Right renal pelvis (tissue), 4 donors: Measurements from ENCODE around the gene PPP1R36. TPM values are rescaled to one million over a fixed set of nuclear protein-coding genes. Genes with fewer than 3 reads are reported as not detected.
A peak's percentile ranks its signal among the peaks of the same experiment; 100 is the strongest.
"Not testable (repeated sequence)": the region's sequence is repeated elsewhere in the genome, so short reads cannot be mapped to it uniquely, and the experiment has no call there.

Experiments
- DNase-seq, 4 donors: peaks; one replicate each; pipeline ENCODE4 v3.0.0-alpha.2; 2013; ENCODE audit warnings: low read depth in 4 of 4, low spot score in 3 of 4, missing footprints in 1 of 4
- polyA plus RNA-seq, 4 donors: library from polyadenylated mRNA; unstranded; fragments of 120-200 nt; gene quantifications; one replicate each; pipeline ENCODE4 v1.2.1, GENCODE V29; 2013; ENCODE audit not compliant: insufficient read length in 4 of 4

The PPP1R36 gene
- polyA plus RNA-seq, 4 donors = 0.73 to 1.2 (median 0.83) TPM

DNA sequence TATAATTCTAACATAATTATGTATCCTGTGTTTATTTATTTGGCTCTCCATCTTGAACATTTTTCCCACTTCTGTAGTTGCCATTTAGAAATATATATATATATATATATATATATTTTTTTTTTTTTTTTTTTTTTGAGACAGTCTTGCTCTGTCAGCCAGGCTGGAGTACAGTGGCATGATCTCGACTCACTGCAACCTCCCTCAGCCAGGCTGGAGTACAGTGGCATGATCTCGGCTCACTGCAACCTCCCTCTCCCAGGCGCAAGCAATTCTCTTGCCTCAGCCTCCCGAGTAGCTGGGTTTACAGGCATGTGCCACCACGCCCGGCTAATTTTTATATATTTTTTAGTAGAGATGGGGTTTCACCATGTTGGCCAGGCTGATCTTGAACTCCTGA, 32.1 kb upstream of the PPP1R36 start:
- not testable (repeated sequence) for DNase-seq

DNA sequence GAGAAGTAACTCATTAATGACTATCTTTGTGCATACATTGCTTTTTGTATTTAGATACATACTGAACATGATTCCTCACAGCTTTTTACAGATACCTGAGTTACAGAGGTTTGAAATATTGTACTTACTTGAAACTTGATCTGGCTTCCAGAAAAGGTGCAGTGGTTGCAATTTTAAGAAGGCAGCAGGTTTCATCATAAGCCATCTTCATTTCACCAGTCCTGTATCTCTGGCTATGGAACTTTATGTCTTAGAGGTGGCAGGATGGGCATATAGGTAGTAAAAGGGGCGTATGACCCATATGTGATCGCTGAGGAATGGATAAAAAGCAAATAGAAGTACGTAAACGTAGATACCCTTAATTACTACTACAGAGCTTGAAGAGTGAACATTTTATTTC, 31.5 kb upstream of the PPP1R36 start:
- no peak for DNase-seq

- DNase-seq = no peak
Measured at GRCh38 chr14:64520699-64521098, 29.1 kb upstream of the PPP1R36 start.

GRCh38 chr14:64522591-64523355, 27.0 kb upstream of the PPP1R36 start:
- DNase-seq = no peak

DNA sequence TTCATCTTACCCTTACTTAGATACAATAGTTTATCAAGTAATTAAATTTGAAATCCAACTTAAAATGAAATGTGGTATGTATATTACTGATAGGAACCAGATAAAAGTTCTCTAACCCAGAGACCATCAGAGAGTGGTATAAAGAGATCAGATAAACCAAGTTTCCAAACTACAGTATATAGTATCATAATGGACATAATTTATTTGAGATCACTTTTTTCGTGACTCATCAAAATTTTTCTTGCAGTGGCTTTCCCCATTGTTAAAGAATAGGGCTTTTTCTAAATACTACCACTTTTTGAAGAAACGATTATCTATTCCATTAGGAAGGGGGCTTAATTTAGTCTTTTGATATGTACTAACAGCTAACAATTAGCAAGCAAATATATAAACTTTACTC, 24.4 kb upstream of the PPP1R36 start:
- DNase-seq = no peak

- DNase-seq = no peak
Measured at GRCh38 chr14:64531567-64531966, 18.2 kb upstream of the PPP1R36 start.

DNA sequence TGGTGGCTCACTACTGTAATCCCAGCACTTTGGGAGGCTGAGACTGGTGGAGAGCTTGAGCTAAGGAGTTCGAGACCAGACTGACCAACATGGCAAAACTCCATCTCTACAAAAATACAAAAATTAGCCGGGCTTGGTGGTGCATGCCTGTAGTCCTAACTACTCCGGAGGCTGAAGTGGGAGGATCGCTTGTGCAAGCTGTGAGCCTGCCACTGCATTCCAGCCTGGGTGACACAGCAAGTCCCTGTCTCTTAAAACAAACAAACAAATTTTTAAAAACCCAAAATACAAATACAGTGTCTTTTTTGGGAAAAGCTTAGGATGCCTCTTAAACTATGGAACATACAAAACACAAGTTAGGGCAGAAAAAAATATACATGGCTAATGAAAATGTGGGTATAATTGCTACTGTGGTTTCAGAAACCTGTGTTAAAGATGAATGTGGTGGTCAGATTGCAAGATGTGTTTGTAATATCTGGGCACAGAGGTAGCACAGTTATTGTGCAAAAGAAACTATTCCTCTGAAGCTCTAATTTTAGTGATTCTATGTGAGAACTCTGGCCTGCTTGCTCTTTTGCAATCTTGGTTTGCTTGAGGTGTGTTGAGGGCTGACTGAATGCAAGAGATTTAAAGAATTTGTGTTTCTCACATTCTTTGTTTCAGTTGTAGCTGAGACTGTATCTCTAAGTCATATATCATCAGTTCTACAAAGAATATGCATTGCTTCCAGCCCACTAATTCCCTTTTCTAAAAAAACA, 13.1 kb upstream of the PPP1R36 start:
- no peak for DNase-seq

- peak; percentile 98 to 100 (median 98) for DNase-seq
Measured at GRCh38 chr14:64540208-64541202, 9.3 kb upstream of the PPP1R36 start, which contains the start of gene HSPA2. TSS of gene HSPA2 (plus strand) at chr14:64540741. CDS start at chr14:64540850, 109 bp downstream.

- DNase-seq = peak in 1 of 4 donors; percentile 47
Measured at GRCh38 chr14:64541261-64541971, 8.3 kb upstream of the PPP1R36 start.

- peak in 1 of 4 donors; percentile 31 for DNase-seq
Measured at GRCh38 chr14:64541972-64542835, 7.6 kb upstream of the PPP1R36 start.

DNA sequence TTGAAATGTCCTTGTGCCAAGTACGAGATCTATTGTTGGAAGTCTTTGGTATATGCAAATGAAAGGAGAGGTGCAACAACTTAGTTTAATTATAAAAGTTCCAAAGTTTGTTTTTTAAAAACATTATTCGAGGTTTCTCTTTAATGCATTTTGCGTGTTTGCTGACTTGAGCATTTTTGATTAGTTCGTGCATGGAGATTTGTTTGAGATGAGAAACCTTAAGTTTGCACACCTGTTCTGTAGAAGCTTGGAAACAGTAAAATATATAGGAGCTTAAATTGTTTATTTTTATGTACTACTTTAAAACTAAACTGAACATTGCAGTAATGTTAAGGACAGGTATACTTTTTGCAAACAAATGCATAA, 6.9 kb upstream of the PPP1R36 start:
- DNase-seq = no peak

GRCh38 chr14:64544607-64545312, 5.0 kb upstream of the PPP1R36 start:
- no peak for DNase-seq

DNA sequence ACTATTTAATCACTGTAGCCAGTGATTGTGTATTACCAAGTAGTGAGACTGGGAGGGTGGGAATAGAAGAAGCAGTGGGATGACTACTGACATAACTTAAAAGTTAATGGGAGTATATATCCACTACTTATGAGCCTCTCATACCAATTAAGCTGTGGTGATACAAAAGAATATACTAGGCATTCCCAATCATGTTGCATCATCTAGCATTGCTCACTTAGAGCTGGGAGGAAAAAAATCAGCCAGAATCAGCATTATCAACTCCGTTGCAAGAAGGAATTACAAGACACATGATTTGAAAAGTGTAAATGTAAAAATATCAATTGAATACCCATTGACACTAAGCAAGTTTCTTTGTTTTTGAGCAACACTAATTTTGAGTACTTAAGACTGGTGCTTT, 745 bp upstream of the PPP1R36 start:
- no peak for DNase-seq

GRCh38 chr14:64550621-64551333, 1.0 kb downstream of the PPP1R36 start:
- DNase-seq = no peak

DNA sequence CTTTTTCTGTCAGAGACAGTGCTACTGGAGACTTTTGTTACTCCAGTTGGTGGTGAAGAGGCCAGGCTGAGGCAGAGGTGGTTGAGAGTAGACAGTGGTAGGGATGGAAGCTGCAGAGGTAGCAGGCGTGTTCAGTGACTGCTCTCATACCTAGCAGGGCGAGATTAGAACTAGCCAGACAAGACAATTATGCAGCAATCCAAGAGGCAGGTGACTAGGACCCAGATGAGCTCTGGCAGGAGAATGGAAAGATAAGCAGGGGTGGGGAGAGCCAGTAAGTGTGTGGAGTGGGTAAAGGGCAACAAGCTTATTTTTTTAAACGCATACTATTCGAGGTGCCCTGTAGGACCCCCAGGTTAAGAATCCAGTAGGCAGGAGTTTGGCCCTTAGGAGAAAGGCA, 4.8 kb downstream of the PPP1R36 start:
- DNase-seq = no peak

DNA sequence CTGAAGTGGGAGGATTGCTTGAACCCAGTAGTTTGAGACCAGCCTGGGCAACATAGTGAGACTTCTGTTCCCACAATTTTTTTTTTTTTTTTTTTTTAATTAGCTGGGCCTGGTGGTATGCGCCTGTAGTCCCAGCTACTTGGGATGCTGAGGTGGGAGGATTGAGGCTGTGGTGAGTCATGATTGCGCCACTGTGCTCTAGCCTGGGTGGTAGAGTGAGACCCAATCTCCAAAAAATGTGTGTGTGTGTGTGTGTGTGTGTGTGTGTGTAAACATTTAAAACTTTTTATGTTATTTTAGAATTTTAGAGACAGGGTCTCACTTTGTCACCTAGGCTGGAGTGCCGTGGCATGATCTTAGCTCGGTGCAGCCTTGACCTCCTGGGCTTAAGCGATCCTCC, 6.8 kb downstream of the PPP1R36 start:
- DNase-seq = no peak

DNA sequence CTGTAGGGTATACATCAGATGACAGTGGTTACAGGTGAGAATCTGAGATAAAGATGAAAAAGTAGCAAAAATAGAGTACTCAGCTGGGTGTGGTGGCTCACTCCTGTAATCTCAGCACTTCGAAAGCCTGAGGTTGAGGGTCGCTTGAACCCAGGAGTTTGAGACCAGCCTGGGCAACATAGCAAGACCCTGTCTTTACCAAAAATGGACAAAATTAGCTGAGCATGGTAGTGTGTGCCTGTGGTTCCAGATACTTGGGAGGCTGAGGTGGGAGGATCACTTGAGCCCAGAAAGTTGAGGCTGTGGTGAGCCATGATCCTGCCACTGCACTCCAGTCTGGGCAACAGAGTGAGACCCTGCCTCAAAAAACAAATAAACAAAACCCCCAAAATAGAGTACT, 8.5 kb downstream of the PPP1R36 start:
- not testable (repeated sequence) for DNase-seq

- DNase-seq = no peak
Measured at GRCh38 chr14:64561631-64562030, 11.9 kb downstream of the PPP1R36 start.
